SJCRH30 (cell line): ENCODE measurements around the gene ABAT. TPM values are rescaled to one million over a fixed set of nuclear protein-coding genes. Genes with fewer than 3 reads are reported as not detected.
A peak's percentile ranks its signal among the peaks of the same experiment; 100 is the strongest.
"Not testable (repeated sequence)": the region's sequence is repeated elsewhere in the genome, so short reads cannot be mapped to it uniquely, and the experiment has no call there.

ENCODE experiments used
- DNase-seq, 2 experiments: peaks; one replicate each; pipeline ENCODE4 v3.0.0-alpha.2; 2015 to 2020
- H3K27ac ChIP-seq: fragments of 250-450 bp; sonication (Bioruptor Pico); 2 replicates; pipeline ENCODE4 v1.5.1; 2020; ENCODE audit warnings: mild to moderate bottlenecking, moderate library complexity
- H3K27me3 ChIP-seq: fragments of 250-450 bp; sonication (Bioruptor Pico); 2 replicates; pipeline ENCODE4 v1.5.1; 2020; ENCODE audit warnings: mild to moderate bottlenecking, moderate library complexity
- H3K36me3 ChIP-seq: fragments of 250-450 bp; sonication (Bioruptor Pico); 2 replicates; pipeline ENCODE4 v1.5.1; 2020; ENCODE audit warnings: mild to moderate bottlenecking, moderate library complexity
- H3K4me1 ChIP-seq: fragments of 250-450 bp; sonication (Bioruptor Pico); 2 replicates; pipeline ENCODE4 v1.5.1; 2020; ENCODE audit warnings: mild to moderate bottlenecking, moderate library complexity
- H3K4me3 ChIP-seq: fragments of 250-450 bp; sonication (Bioruptor Pico); 2 replicates; pipeline ENCODE4 v1.5.1; 2020; ENCODE audit warnings: mild to moderate bottlenecking, moderate library complexity
- H3K9me3 ChIP-seq: fragments of 250-450 bp; sonication (Bioruptor Pico); replicated peaks from 2 replicates; pipeline ENCODE4 v1.5.1; 2020; ENCODE audit warnings: mild to moderate bottlenecking, moderate library complexity
- total RNA-seq: library from RNA; depleted of rRNA; stranded (reverse); fragments of >200 nt; shearing (Covaris generic); gene quantifications from 2 replicates; pipeline ENCODE4 v1.2.3, GENCODE V29; 2014

The ABAT gene
- total RNA-seq, 1 experiment from 2014 or later: 79.1 TPM

GRCh38 chr16:8798535-8799157 is 124.2 kb downstream of the ABAT start:
- Histone ChIP-seq H3K36me3 (peaks cover 30% of the 10 kb centered on the region), H3K27me3 (no peaks in the 10 kb centered on the region), H3K4me3 (peak overlapping the region; percentile 91), H3K4me1 (peaks cover 4% of the 10 kb centered on the region), H3K9me3 (no peaks in the 10 kb centered on the region), H3K27ac (peak overlapping the region; percentile 64)
- DNase-seq: no peak

GRCh38 chr16:8801701-8802100 is 127.3 kb downstream of the ABAT start:
- no peak for DNase-seq

DNA sequence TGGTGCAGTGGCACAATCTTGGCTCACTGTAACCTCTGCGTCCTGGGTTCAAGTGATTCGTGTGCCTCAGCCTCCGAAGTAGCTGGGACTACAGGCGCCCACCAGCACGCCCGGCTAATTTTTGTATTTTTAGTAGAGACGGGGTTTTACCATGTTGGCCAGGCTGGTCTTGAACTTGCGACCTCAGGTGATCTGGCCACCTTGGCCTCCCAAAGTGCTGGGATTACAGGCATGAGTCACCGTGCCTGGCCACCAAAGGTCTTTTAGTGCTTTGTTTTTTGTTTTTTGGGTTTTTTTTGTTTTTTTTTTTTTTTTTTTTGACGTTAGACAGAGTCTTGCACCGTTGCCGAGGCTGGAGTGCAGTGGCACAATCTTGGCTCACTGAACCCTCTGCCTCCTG is 129.3 kb downstream of the ABAT start:
- H3K27me3 ChIP-seq, H3K27ac ChIP-seq, H3K4me3 ChIP-seq, DNase-seq, H3K4me1 ChIP-seq, H3K9me3 ChIP-seq: not testable (repeated sequence)
- peaks cover 65% of the 10 kb centered on the region for H3K36me3 ChIP-seq

More at GRCh38 chr16:8801701-8802100, 127.3 kb downstream of the ABAT start:
- Histone ChIP-seq H3K27me3 (no peaks in the 10 kb centered on the region), H3K36me3 (peaks cover 52% of the 10 kb centered on the region), H3K4me3 (no peak overlapping the region), H3K27ac (no peak overlapping the region), H3K4me1 (no peaks in the 10 kb centered on the region; the same call in none of the 2 replicates), H3K9me3 (no peaks in the 10 kb centered on the region)

DNA sequence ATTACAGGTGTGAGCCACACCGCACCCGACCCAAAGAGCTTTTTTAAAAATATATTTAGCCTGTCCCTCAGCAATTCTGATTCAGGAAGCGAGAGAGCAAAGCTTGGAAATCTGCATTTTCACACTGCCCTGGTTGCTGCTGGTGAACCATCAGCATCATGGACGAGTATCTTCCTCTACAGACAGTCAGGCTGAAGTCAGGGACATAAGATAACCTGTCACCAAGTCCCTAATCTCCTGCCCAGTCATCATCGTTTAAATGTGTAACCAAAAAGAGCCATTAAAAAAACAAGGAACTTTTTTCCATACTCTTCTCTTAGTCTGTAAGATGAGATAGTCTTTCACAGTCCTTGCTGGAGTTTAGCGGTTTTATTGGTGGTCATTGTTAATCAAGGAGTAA is 129.9 kb downstream of the ABAT start:
- Histone ChIP-seq H3K4me3 (no peak overlapping the region), H3K27ac (no peak overlapping the region), H3K27me3 (no peaks in the 10 kb centered on the region), H3K36me3 (peaks cover 71% of the 10 kb centered on the region), H3K9me3 (no peaks in the 10 kb centered on the region), H3K4me1 (no peaks in the 10 kb centered on the region)
- DNase-seq: no peak

DNA sequence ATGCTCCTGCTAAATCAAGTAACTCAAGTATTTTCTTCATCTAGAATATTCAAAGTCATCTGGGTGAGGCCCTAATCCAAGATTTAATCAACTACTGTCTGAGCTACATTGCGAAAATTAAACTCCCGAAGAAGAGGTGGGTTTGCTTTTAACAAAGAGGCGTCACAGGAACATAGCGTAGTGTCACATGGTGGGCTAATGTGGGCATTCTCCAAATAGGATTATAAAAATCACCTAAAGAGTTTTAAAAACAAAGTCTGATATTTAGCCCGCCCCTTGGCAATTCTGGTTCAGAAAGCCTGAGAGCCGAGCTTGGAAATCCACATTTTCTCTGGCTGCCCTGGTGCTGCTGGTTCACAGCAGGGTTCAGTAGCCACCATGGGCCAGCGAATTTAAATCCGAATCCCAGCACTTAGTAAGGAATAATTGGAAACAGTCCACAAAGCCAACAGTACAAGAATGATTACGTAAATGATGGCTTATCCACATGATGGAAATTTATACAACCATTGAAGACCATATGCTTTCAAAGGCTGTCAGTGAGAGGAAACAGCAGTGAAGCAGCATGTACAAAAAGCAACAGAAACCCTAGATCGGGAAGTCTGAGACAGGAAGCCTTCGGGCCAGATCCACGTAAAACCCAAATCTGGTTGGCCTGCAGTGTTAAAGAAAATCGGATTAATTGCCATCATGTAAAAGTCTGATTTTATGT is 132.0 kb downstream of the ABAT start:
- Histone ChIP-seq H3K4me3 (no peak overlapping the region), H3K27ac (no peak overlapping the region), H3K27me3 (no peaks in the 10 kb centered on the region), H3K4me1 (no peaks in the 10 kb centered on the region), H3K36me3 (peaks cover 81% of the 10 kb centered on the region), H3K9me3 (no peaks in the 10 kb centered on the region)
- no peak for DNase-seq

- H3K9me3 ChIP-seq: no peaks in the 10 kb centered on the region
- H3K36me3 ChIP-seq: peaks cover 81% of the 10 kb centered on the region
- H3K4me3 ChIP-seq: no peak overlapping the region
- H3K27ac ChIP-seq: no peak overlapping the region
- no peaks in the 10 kb centered on the region for H3K4me1 ChIP-seq
- H3K27me3 ChIP-seq: no peaks in the 10 kb centered on the region
- no peak for DNase-seq
Observed at GRCh38 chr16:8807189-8807588, 132.8 kb downstream of the ABAT start.

- no peak for DNase-seq
- H3K4me1 ChIP-seq: no peaks in the 10 kb centered on the region
- no peaks in the 10 kb centered on the region for H3K27me3 ChIP-seq
- H3K36me3 ChIP-seq: peaks cover 82% of the 10 kb centered on the region
- no peaks in the 10 kb centered on the region for H3K9me3 ChIP-seq
- no peak overlapping the region for H3K4me3 ChIP-seq
- no peak overlapping the region for H3K27ac ChIP-seq
Observed at GRCh38 chr16:8808009-8808408, 133.6 kb downstream of the ABAT start.

- DNase-seq: no peak
- Histone ChIP-seq H3K9me3 (no peaks in the 10 kb centered on the region), H3K27ac (no peak overlapping the region), H3K4me1 (no peaks in the 10 kb centered on the region), H3K27me3 (no peaks in the 10 kb centered on the region), H3K36me3 (peaks cover 81% of the 10 kb centered on the region), H3K4me3 (no peak overlapping the region)
Observed at GRCh38 chr16:8808613-8809353, 134.4 kb downstream of the ABAT start.

DNA sequence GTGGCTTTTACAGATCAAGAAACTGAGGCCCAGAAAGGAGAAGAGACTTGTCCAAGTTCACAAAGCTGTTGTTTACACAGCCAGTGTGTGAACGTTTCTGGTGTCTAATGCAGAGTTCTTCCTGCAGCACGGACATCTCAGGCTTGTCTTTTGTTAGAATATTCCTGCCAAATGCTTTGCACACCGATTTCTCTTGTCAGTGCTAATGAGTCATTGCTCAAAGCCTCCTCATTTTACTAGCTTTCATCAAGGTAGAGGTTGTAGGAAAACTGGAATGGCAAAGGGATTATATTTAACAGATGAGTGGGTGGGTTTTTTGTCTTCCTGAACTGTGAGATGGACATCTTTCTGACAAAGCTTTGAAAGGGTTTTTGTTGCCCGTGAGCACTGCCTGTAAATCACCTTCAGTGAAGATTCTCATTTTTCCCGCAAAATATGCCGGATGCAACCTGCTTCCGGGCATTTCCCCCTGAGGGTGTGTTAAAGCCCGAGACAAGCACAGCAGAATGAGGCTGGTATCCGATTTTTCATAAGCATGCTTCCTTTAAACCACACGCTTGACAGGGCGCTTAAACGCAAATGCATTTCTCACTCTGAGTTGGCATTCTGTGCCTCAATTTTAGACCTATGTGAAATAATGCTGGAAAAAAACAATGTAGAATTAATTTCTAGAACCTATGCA is 137.9 kb downstream of the ABAT start:
- Histone ChIP-seq H3K27ac (no peak overlapping the region), H3K36me3 (peaks cover 82% of the 10 kb centered on the region), H3K4me1 (no peaks in the 10 kb centered on the region), H3K27me3 (no peaks in the 10 kb centered on the region), H3K4me3 (no peak overlapping the region), H3K9me3 (no peaks in the 10 kb centered on the region)
- DNase-seq: no peak

- H3K4me3 ChIP-seq: no peak overlapping the region
- DNase-seq: no peak
- peaks cover 79% of the 10 kb centered on the region for H3K36me3 ChIP-seq
Observed at GRCh38 chr16:8814095-8814806, 139.8 kb downstream of the ABAT start.

DNA sequence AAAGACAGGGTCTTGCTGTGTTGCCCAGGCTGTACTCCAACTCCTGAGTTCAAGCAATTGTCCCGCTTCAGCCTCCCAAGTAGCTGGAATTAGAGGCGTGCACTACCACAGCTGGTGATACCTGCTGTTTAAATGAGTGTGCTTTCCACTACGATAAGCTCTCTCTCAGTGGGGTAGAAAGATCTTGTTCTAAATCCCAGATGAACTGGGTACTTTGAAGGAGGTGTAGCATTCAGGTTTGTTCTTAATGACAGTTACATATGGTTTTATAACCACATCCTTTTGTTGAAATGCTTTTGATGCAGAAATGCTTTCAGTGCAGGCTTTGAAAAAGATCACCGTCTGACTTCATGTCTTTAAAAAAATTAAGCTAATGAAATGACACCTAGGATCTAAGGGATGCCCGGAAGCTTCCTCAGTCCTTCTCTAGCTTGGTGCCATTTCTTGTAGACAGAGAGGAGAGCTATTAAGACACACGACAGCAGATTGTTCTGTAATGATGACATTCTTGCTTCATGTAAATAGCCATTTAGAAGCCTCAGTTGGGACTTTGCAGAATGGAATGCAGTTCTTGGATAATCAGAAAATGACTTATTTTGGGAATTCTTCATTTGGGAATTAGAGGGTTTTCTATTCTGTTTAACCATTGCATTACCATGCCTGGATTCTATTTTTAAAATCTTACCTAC is 142.7 kb downstream of the ABAT start:
- Histone ChIP-seq H3K4me1 (no peaks in the 10 kb centered on the region), H3K4me3 (no peak overlapping the region), H3K27ac (no peak overlapping the region), H3K9me3 (no peaks in the 10 kb centered on the region), H3K36me3 (peaks cover 60% of the 10 kb centered on the region), H3K27me3 (no peaks in the 10 kb centered on the region)
- DNase-seq: no peak

More at GRCh38 chr16:8814095-8814806, 139.8 kb downstream of the ABAT start:
- Histone ChIP-seq H3K27me3 (no peaks in the 10 kb centered on the region), H3K4me1 (no peaks in the 10 kb centered on the region), H3K9me3 (no peaks in the 10 kb centered on the region), H3K27ac (no peak overlapping the region)

- no peak for DNase-seq
- Histone ChIP-seq H3K4me1 (no peaks in the 10 kb centered on the region), H3K9me3 (no peaks in the 10 kb centered on the region), H3K4me3 (no peak overlapping the region), H3K27ac (no peak overlapping the region), H3K27me3 (no peaks in the 10 kb centered on the region), H3K36me3 (peaks cover 50% of the 10 kb centered on the region)
Observed at GRCh38 chr16:8818504-8819270, 144.3 kb downstream of the ABAT start.

GRCh38 chr16:8819411-8820034 is 145.1 kb downstream of the ABAT start:
- no peak for DNase-seq

More at GRCh38 chr16:8819411-8820034, 145.1 kb downstream of the ABAT start:
- peaks cover 44% of the 10 kb centered on the region for H3K36me3 ChIP-seq
- H3K4me3 ChIP-seq: no peak overlapping the region
- no peaks in the 10 kb centered on the region for H3K9me3 ChIP-seq
- H3K4me1 ChIP-seq: no peaks in the 10 kb centered on the region
- no peaks in the 10 kb centered on the region for H3K27me3 ChIP-seq
- H3K27ac ChIP-seq: no peak overlapping the region
